ENCODE measurements around the gene RAB20. TPM values are rescaled to one million over a fixed set of nuclear protein-coding genes. Genes with fewer than 3 reads are reported as not detected.

The RAB20 gene
- total and polyA plus RNA-seq, 9 of the 15 experiments (the other 6 are each of a cell fraction or from before 2014, with no cell fraction given) = 0.62 to 9.2 (median 5.4) TPM

DNA sequence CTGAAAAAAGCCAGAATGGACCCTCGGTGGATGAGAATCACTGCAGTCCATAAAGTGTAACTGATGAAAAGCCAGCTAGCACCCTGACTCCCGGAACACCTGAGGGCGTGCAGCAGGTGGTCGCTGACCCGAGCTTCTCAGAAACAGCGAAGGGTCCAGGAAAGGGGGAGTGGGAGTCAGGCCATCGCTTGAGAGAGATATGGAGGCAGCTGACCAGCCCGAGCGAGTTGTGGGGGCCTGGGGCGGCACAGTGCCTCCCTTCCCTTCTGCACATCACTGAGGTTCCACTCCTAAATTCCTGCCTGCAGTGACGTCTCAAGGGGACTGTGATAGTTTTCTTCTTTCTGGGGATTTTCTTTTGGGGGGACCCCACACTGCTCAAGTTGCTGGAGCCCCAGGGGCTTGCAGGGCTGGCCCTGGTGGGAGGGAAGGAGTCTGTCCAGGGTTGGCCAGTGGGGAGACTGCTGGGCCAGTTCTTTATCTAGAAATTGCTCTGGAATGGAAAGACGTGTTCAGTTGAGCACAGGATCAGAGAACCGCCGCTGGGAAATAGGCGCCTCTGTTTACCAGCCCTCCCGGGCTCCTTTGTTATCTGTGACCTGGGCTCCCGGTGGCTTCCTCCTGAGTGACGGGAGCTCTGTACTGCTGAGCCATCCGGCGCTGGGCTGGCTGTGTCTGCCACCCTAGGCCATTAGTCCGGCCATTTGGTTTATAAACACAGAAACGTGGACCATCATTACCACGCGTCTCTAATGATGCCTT is 71.3 kb downstream of the RAB20 start:
- peaks cover 3% of the 10 kb centered on the region for H3K9me1 ChIP-seq (ENCODE audit: control insufficient read depth, insufficient read depth, low read length)
- H3K27ac ChIP-seq (ENCODE audit: extremely low read depth, low read depth, low read length) = no peak overlapping the region
- ATAC-seq (peak; percentile 58), DNase-seq (ENCODE audit: extremely low read depth in 1 of 4, low spot score in 3 of 4) (no peak), FAIRE-seq (no peak)
- H3K4me2 ChIP-seq (ENCODE audit: insufficient read depth, low read length) = no peak overlapping the region
- POLR2A ChIA-PET = no interaction called here
- no peak overlapping the region for H3K4me3 ChIP-seq
- H3K4me1 ChIP-seq (replicated peaks in 1 of 2; ENCODE audit: control insufficient read depth in 2 of 2, insufficient read depth in 2 of 2, low read length in 2 of 2) = peaks cover 0 to 23% of the 10 kb centered on the region in 2 experiments; a peak in 4 of 5 replicates
- H2AFZ ChIP-seq (ENCODE audit: low read depth, low read length) = no peak overlapping the region
- H3K27me3 ChIP-seq (ENCODE audit: control insufficient read depth in 2 of 2, insufficient read depth in 2 of 2, low read length in 2 of 2) = no peaks in the 10 kb centered on the region; a peak in 1 of 5 replicates
- H3K9me3 ChIP-seq (replicated peaks; ENCODE audit: control insufficient read depth, insufficient read depth, low read depth, low read length) = no peaks in the 10 kb centered on the region
- no peak overlapping the region; a peak in 1 of 4 replicates for H3K9ac ChIP-seq (ENCODE audit: insufficient read depth in 1 of 2, low read depth in 2 of 2, low read length in 2 of 2)
- 17% methylated on average over 18 of the region's 24 CpGs for WGBS (ENCODE audit: insufficient coverage, low coverage, missing lambda C conversion rate)
- intact Hi-C loops (cut with micrococcal nuclease) = no loop called here
- no peaks in the 10 kb centered on the region for H3K79me2 ChIP-seq (ENCODE audit: control insufficient read depth, insufficient read depth, low read length)
- in situ Hi-C loops (cut with MboI) = no loop called here
- H4K20me1 ChIP-seq (replicated peaks; ENCODE audit: control insufficient read depth, insufficient read depth, low read length) = no peaks in the 10 kb centered on the region
- no TSS peak for BruUV-seq (replicated peaks)
- CTCF ChIA-PET (ENCODE audit: low intra/inter-chr PET ratio) = no interaction called here
- H3K36me3 ChIP-seq (ENCODE audit: control insufficient read depth, insufficient read depth, low read length) = no peaks in the 10 kb centered on the region
- TF ChIP-seq PRPF4 (IDR thresholded peaks at IDR 0.05; ENCODE audit: insufficient read depth, low read depth, low read length, poor library complexity, severe bottlenecking) (no peak), CREM (IDR thresholded peaks at IDR 0.05; ENCODE audit: low read depth) (no peak), BRD9 (IDR thresholded peaks at IDR 0.05; ENCODE audit: low read depth, partially characterized antibody) (no peak), ETS2 (tag; IDR thresholded peaks at IDR 0.05; ENCODE audit: borderline replicate concordance, poor library complexity, severe bottlenecking) (no peak), RBM14 (IDR thresholded peaks at IDR 0.05; ENCODE audit: borderline replicate concordance, insufficient read depth, low read depth, low read length) (no peak), NFE2L1 (tag; IDR thresholded peaks at IDR 0.05; ENCODE audit: borderline replicate concordance, low read depth) (no peak), ZNF830 (CRISPR knock-in tag; IDR thresholded peaks at IDR 0.05) (no peak)
- TF ChIP-seq, protein P1, sequence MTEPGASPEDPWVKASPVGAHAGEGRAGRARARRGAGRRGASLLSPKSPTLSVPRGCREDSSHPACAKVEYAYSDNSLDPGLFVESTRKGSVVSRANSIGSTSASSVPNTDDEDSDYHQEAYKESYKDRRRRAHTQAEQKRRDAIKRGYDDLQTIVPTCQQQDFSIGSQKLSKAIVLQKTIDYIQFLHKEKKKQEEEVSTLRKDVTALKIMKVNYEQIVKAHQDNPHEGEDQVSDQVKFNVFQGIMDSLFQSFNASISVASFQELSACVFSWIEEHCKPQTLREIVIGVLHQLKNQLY (CRISPR knock-in tag; conservative IDR thresholded peaks at IDR 0.05) = no peak
- TF ChIP-seq, protein P2, sequence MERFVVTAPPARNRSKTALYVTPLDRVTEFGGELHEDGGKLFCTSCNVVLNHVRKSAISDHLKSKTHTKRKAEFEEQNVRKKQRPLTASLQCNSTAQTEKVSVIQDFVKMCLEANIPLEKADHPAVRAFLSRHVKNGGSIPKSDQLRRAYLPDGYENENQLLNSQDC (CRISPR knock-in tag; IDR thresholded peaks at IDR 0.05) = no peak
- TF ChIP-seq, protein P3, sequence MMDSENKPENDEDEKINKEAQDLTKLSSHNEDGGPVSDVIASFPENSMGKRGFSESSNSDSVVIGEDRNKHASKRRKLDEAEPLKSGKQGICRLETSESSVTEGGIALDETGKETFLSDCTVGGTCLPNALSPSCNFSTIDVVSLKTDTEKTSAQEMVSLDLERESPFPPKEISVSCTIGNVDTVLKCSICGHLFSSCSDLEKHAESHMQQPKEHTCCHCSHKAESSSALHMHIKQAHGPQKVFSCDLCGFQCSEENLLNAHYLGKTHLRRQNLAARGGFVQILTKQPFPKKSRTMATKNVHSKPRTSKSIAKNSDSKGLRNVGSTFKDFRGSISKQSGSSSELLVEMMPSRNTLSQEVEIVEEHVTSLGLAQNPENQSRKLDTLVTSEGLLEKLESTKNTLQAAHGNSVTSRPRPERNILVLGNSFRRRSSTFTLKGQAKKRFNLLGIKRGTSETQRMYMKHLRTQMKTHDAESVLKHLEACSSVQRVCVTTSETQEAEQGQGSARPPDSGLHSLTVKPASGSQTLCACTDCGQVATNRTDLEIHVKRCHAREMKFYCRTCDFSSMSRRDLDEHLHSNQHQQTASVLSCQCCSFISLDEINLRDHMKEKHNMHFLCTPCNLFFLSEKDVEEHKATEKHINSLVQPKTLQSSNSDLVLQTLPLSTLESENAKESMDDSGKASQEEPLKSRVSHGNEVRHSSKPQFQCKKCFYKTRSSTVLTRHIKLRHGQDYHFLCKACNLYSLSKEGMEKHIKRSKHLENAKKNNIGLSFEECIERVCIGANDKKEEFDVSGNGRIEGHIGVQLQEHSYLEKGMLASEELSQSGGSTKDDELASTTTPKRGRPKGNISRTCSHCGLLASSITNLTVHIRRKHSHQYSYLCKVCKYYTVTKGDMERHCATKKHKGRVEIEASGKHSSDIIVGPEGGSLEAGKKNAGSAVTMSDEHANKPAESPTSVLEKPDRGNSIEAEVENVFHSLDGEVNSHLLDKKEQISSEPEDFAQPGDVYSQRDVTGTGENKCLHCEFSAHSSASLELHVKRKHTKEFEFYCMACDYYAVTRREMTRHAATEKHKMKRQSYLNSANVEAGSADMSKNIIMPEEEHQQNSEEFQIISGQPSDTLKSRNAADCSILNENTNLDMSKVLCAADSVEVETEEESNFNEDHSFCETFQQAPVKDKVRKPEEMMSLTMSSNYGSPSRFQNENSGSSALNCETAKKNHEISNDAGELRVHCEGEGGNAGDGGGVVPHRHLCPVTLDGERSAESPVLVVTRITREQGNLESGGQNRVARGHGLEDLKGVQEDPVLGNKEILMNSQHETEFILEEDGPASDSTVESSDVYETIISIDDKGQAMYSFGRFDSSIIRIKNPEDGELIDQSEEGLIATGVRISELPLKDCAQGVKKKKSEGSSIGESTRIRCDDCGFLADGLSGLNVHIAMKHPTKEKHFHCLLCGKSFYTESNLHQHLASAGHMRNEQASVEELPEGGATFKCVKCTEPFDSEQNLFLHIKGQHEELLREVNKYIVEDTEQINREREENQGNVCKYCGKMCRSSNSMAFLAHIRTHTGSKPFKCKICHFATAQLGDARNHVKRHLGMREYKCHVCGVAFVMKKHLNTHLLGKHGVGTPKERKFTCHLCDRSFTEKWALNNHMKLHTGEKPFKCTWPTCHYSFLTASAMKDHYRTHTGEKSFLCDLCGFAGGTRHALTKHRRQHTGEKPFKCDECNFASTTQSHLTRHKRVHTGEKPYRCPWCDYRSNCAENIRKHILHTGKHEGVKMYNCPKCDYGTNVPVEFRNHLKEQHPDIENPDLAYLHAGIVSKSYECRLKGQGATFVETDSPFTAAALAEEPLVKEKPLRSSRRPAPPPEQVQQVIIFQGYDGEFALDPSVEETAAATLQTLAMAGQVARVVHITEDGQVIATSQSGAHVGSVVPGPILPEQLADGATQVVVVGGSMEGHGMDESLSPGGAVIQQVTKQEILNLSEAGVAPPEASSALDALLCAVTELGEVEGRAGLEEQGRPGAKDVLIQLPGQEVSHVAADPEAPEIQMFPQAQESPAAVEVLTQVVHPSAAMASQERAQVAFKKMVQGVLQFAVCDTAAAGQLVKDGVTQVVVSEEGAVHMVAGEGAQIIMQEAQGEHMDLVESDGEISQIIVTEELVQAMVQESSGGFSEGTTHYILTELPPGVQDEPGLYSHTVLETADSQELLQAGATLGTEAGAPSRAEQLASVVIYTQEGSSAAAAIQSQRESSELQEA (IDR thresholded peaks at IDR 0.05; ENCODE audit: low read depth) = no peak
